ENCODE data around the gene FGF6. TPM values are rescaled to one million over a fixed set of nuclear protein-coding genes. Genes with fewer than 3 reads are reported as not detected.

The FGF6 gene, protein sequence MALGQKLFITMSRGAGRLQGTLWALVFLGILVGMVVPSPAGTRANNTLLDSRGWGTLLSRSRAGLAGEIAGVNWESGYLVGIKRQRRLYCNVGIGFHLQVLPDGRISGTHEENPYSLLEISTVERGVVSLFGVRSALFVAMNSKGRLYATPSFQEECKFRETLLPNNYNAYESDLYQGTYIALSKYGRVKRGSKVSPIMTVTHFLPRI
- total RNA-seq, result not detected in 2 replicates

DNA sequence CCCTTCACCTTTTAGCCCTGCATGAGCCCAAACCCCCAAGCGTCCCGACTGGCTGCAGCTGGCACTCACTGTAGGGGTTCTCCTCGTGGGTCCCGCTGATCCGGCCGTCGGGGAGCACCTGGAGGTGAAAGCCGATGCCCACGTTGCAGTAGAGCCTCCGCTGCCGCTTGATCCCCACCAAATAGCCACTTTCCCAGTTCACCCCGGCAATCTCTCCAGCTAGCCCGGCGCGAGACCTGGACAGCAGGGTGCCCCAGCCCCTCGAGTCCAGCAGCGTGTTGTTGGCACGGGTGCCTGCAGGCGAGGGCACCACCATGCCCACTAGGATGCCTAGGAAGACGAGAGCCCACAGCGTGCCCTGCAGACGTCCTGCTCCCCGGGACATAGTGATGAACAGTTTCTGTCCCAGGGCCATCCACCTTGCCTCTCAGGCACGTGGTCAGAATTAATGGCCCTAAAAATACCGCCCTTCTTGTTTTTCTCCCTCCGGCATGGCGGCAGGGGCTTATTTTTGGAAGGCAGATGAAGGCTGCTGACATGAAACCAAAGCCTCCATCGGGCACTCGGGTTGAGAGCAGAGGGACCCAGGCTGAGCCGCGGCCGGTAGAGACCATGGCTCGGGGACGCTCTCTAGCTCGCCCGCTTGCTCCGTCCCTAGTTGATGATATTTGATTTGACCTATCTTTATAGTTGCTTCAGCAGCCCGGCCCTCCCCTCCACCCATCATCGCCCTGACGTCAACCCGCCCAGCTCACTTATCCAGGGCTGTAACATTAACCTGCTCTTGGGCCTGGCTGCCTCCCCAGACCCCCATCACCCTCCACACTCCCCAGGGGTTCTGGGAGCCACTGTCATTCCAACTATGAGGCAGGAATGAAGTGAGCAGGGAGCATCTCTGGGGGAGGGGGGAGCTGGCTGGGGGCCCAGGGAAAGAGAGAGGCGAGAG is at the start of gene FGF6:
TSS of gene FGF6 (minus strand) at position 660 of the 946 bp plus-strand sequence. CDS start at position 415, 245 bp downstream.
- no peaks in the 10 kb centered on the region for H3K36me3 ChIP-seq (ENCODE audit: control insufficient read depth, insufficient read depth, low read length)
- TF ChIP-seq, protein P1, sequence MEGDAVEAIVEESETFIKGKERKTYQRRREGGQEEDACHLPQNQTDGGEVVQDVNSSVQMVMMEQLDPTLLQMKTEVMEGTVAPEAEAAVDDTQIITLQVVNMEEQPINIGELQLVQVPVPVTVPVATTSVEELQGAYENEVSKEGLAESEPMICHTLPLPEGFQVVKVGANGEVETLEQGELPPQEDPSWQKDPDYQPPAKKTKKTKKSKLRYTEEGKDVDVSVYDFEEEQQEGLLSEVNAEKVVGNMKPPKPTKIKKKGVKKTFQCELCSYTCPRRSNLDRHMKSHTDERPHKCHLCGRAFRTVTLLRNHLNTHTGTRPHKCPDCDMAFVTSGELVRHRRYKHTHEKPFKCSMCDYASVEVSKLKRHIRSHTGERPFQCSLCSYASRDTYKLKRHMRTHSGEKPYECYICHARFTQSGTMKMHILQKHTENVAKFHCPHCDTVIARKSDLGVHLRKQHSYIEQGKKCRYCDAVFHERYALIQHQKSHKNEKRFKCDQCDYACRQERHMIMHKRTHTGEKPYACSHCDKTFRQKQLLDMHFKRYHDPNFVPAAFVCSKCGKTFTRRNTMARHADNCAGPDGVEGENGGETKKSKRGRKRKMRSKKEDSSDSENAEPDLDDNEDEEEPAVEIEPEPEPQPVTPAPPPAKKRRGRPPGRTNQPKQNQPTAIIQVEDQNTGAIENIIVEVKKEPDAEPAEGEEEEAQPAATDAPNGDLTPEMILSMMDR (IDR thresholded peaks at IDR 0.05; ENCODE audit: insufficient read depth, low read length, severe bottlenecking), result no peak
- no peak for DNase-seq (ENCODE audit: low read depth)
- H3K4me3 ChIP-seq (ENCODE audit: low read depth, low read length), result no peak within 1 kb of the TSS
- FAIRE-seq, result no peak
- H3K27me3 ChIP-seq (ENCODE audit: control insufficient read depth, insufficient read depth, low read length), result peaks cover 5% of the 10 kb centered on the region

DNA sequence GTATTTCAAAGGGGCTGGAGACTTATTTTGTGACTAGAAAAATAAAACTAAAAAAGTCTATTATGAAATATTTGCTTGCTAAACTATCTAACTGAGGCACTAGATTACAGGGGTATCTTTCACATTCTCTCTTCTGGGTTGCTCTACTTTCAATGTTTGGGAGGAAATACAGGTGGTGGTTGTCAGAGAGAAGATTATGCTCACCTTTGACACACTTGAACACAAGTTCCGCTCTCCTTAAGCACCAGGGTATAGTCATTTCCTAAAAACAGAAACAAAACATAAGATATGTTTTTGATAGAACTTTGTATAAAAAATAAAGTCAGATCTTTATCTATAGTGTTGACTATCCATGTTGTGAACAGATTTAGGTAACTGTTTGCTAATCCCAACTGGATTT is 45.4 kb upstream of the FGF6 start:
- TF ChIP-seq, protein P1 (IDR thresholded peaks at IDR 0.05; ENCODE audit: insufficient read depth, low read length, severe bottlenecking), result no peak
- Histone ChIP-seq H3K4me3 (ENCODE audit: low read depth, low read length) (no peak overlapping the region), H3K36me3 (ENCODE audit: control insufficient read depth, insufficient read depth, low read length) (peaks cover 1% of the 10 kb centered on the region), H3K27me3 (ENCODE audit: control insufficient read depth, insufficient read depth, low read length) (no peaks in the 10 kb centered on the region)
- DNase-seq (ENCODE audit: low read depth), result no peak
- no peak for FAIRE-seq

DNA sequence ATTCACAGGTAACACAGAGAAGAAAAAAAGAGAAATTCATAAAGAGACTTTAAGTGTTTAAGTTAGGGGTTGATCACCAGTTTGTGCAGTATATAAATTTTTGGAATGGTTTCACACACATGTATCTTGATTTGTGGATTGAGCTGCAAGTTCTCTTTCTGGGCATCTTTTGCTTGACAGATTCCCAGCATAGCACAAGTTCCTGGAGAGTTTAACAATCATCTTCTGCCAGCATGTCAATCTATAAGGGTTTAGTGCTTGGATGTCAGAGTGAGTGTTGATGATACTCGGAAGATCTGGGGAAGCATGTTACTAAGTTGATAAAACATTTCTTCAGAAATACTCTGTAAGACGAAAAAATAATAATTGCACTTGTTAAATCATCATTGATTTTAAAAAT is 43.9 kb upstream of the FGF6 start:
- FAIRE-seq (no peak), DNase-seq (ENCODE audit: low read depth) (no peak)
- TF ChIP-seq, protein P1 (IDR thresholded peaks at IDR 0.05; ENCODE audit: insufficient read depth, low read length, severe bottlenecking), result no peak
- Histone ChIP-seq H3K27me3 (ENCODE audit: control insufficient read depth, insufficient read depth, low read length) (no peaks in the 10 kb centered on the region), H3K4me3 (ENCODE audit: low read depth, low read length) (no peak overlapping the region), H3K36me3 (ENCODE audit: control insufficient read depth, insufficient read depth, low read length) (peaks cover 1% of the 10 kb centered on the region)

DNA sequence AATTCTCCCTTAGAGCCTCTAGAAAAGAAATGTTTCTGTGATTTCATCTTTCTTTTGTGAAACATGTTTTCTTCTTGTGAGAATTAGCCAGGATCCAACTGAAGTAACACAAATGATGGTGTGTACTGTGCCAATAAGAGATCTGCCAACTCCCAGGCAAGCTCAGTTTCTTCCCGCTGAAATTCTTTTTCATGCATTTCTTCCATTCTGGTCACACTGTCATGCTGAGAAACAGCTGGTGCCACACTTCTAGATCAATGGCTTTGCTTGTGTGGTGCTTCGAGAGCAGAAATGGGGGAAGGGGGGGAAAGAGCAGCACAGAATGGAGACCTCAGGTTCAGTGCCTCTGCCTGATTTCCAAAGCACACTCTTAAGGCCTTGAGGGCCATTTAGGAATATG is 41.4 kb upstream of the FGF6 start:
- TF ChIP-seq, protein P1 (IDR thresholded peaks at IDR 0.05; ENCODE audit: insufficient read depth, low read length, severe bottlenecking), result no peak

DNA sequence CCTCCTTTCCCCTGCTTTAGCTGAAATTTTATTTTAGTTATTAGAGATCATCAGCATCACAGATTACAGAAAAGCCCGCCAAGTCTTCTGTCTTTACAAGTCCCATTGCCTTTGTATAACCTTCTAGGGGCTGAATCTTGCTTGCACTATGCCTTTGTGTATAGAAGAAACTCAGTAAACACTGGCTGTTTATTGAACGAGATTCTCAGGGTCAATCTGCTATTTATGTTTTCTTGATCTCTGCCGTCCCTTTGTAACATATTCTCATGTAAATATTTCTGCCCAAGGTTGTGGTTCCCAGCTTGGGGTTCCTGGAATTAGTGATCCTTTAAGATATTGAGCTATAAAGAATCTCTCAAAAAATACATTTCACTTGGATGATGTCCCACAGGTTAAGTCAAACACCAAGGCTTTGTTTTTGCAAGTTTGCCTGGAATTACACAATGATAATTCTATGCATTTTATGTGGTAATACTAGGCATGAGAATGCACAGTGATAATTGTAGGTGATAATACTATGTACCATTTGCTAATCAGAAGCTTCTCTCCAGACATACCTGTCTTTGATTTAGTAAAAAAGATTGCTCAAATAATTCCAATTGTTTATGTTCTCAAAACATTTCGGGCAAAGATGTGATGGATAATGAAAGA is 40.6 kb upstream of the FGF6 start:
- Histone ChIP-seq H3K4me3 (ENCODE audit: low read depth, low read length) (no peak overlapping the region), H3K27me3 (ENCODE audit: control insufficient read depth, insufficient read depth, low read length) (no peaks in the 10 kb centered on the region), H3K36me3 (ENCODE audit: control insufficient read depth, insufficient read depth, low read length) (peaks cover 1% of the 10 kb centered on the region)
- no peak for DNase-seq (ENCODE audit: low read depth)
- TF ChIP-seq, protein P1 (IDR thresholded peaks at IDR 0.05; ENCODE audit: insufficient read depth, low read length, severe bottlenecking), result no peak
- no peak for FAIRE-seq

More for the DNA sequence above, 41.4 kb upstream of the FGF6 start:
- Histone ChIP-seq H3K36me3 (ENCODE audit: control insufficient read depth, insufficient read depth, low read length) (peaks cover 1% of the 10 kb centered on the region), H3K4me3 (ENCODE audit: low read depth, low read length) (no peak overlapping the region), H3K27me3 (ENCODE audit: control insufficient read depth, insufficient read depth, low read length) (no peaks in the 10 kb centered on the region)
- no peak for DNase-seq (ENCODE audit: low read depth)
- FAIRE-seq, result no peak

Measured in bronchial epithelial cell (primary cell).